Mucosa of descending colon (tissue), 3 donors: ENCODE results near the gene PDE9A. TPM values are rescaled to one million over a fixed set of nuclear protein-coding genes. Genes with fewer than 3 reads are reported as not detected.

Experiments used
- ATAC-seq: fragments of 200-7000 bp; cut with Tn5 transposase; one replicate; pipeline ENCODE4 v1.9.1; 2020; ENCODE audit warnings: mild to moderate bottlenecking, moderate library complexity
- DNase-seq, 3 donors: peaks; one replicate each; pipeline ENCODE4 v3.0.0-alpha.2; 2020
- H3K36me3 ChIP-seq: fragments of 200-600 bp; one replicate; pipeline ENCODE4 v1.8.0; 2021; ENCODE audit warnings: low read depth, mild to moderate bottlenecking
- H3K4me1 ChIP-seq: fragments of 200-600 bp; one replicate; pipeline ENCODE4 v1.8.0; 2021; ENCODE audit warnings: low read depth, mild to moderate bottlenecking
- H3K4me3 ChIP-seq: fragments of 200-600 bp; one replicate; pipeline ENCODE4 v1.8.0; 2021; ENCODE audit warnings: mild to moderate bottlenecking
- H3K9me3 ChIP-seq: fragments of 200-600 bp; one replicate; pipeline ENCODE4 v1.8.0; 2021; ENCODE audit warnings: mild to moderate bottlenecking
- CTCF ChIP-seq: fragments of 200-600 bp; IDR thresholded peaks from one replicate; pipeline ENCODE4 v1.8.0; 2022; ENCODE audit warnings: antibody characterized with exemption, mild to moderate bottlenecking
- intact Hi-C, 2 donors: fragments of 100-400 bp; cut with DNase I in 1 of 2; cut with micrococcal nuclease in 1 of 2; formaldehyde crosslinking; loops; one replicate each; pipeline versions ENCODE4 v1.11.0 to v1.11.1; 2022; cut with DNase I, micrococcal nuclease
- total RNA-seq, 3 donors: library from RNA; stranded (reverse); fragmentation: NEBNext Ultra II Directional in 2 of 3; extraction: Animal tissue kit (Norgen Biotek cat#: 25700) in 2 of 3; gene quantifications; one replicate each; pipeline versions ENCODE4 v1.2.1 to v1.2.4, GENCODE V29; 2021 to 2023
- donor health status: DM: no; HTN: no; CAD: no; lungs with moderate emphysema.
- donor health status: DM: no; HTN: no; CAD: no.
- donor health status: DM: no; HTN: yes; CAD: no.

PDE9A gene
- total RNA-seq, 3 donors from 2014 or later, result 98.4 to 200 (median 167) TPM

DNA sequence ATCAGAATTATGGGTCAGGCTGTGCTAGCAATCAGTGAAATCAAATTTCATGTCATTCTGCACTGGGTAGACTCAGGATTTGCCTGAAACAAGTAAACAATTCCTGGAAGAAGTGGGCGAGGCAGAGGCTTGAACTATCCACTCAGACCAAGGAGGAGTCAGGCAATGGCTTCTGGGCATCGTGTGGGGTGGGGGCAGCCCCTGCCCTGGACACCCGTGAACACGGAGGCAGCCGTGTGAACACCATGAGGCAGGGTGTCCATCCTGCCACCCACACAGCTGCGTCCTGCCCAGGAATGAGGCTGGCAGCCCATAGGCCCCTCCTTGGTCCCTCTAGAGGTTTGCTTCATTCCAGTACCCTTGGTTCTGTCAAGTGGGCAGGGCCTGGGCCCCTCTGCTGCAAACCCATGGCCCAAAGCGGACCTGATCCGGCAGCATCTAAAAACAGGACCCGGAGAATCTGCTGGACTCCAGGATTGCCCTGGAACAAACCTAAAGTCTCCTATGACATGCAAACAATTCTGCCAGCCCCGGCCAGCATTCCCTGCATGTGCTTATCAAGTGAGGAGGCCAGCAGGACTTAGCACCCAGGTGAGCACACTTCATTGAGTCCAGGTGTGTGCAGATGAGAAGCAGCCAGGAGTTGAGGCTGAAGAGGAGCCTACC lies 69.5 kb downstream of the PDE9A start:
- TF ChIP-seq CTCF, result no peak
- Histone ChIP-seq H3K4me3 (no peak overlapping the region), H3K9me3 (no peaks in the 10 kb centered on the region), H3K36me3 (no peaks in the 10 kb centered on the region), H3K4me1 (peaks cover 57% of the 10 kb centered on the region)
- ATAC-seq, result no peak
- intact Hi-C loops, result no loop called here
- peak in 2 of 3 donors; percentile 39 to 52 for DNase-seq

DNA sequence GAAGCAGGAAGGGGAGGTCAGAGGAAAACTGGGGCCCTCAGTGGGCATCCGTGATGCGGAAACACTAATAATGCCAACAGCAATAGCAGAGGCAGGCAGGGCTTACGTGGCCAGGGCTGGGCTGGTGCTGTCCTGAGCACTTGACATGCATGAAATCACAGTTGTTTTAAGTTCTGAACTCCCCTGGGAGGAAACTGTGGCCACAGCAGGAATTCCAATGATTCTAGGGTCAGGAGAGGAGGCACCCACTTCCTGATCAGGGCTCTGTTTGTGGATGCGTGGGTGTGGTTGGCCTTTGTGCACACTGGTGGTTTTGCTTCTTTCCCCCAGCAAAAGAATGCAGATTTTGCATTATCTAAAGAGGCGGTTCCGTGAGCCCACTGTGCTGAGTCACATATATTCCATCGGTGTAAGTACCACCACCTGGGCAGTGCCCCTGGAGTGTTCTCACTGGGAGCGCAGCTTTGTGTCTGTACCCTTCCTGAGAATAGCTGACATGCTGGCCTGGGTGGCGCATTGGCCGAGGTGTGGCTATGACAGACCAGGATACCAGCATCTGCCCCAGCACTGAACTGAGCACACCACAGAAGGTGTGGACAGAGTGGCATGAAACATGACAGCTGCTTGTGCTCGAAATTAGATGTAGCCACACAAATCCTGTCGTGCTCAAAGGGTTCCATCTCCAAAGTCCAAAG lies 71.0 kb downstream of the PDE9A start:
- Histone ChIP-seq H3K4me1 (peaks cover 52% of the 10 kb centered on the region), H3K9me3 (no peaks in the 10 kb centered on the region), H3K4me3 (no peak overlapping the region), H3K36me3 (no peaks in the 10 kb centered on the region)
- TF ChIP-seq CTCF, result no peak
- intact Hi-C loops, result no loop called here
- DNase-seq (peak; percentile 79 to 85 (median 81)), ATAC-seq (peak; percentile 73)

- DNase-seq, result no peak
- no peak for ATAC-seq
- Histone ChIP-seq H3K4me1 (peaks cover 52% of the 10 kb centered on the region), H3K4me3 (no peak overlapping the region), H3K36me3 (no peaks in the 10 kb centered on the region), H3K9me3 (no peaks in the 10 kb centered on the region)
- no peak for TF ChIP-seq CTCF
- intact Hi-C loops, result no loop called here
Measured at GRCh38 chr21:42725416-42725930, 72.1 kb downstream of the PDE9A start.

DNA sequence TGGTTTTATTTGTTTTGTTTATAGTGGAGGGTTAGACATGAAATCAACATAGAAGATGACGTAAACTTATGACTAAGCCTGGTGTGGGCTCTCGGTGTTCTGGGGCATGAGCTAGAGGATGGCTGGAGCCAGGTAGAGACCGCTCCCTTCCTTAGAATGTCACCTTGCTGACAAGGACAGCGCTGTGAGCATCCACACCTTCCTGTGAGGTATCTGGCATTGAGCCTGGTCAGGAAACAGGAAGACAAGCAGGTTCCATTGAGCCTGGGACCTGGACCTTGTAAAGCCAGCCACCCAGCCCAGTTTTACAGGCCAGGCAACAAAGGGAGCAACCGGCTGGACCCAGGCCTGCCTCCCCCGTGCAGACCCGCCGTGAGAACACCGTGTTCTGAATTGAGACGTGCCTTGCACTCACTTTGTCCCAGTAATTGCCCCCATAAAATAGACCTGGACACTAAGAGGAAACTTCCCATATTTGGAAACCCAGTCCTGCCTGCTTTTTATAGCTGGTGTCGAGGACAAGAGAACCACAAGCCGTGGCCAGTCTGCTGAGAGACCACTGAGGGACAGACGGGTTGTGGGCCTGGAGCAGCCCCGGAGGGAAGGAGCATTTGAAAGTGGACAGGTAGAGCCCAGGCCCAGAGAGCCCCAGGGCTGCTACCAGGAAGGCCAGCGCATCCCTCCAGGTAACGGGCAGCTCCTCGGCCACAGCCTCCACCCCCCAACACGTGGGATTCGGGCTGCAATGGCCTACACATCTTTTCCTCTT lies 78.0 kb downstream of the PDE9A start:
- intact Hi-C loops, result no loop called here
- Histone ChIP-seq H3K4me3 (no peak overlapping the region), H3K9me3 (no peaks in the 10 kb centered on the region), H3K4me1 (peaks cover 30% of the 10 kb centered on the region), H3K36me3 (no peaks in the 10 kb centered on the region)
- TF ChIP-seq CTCF, result no peak
- peak; percentile 91 for ATAC-seq
- peak; percentile 88 to 94 (median 90) for DNase-seq

DNA sequence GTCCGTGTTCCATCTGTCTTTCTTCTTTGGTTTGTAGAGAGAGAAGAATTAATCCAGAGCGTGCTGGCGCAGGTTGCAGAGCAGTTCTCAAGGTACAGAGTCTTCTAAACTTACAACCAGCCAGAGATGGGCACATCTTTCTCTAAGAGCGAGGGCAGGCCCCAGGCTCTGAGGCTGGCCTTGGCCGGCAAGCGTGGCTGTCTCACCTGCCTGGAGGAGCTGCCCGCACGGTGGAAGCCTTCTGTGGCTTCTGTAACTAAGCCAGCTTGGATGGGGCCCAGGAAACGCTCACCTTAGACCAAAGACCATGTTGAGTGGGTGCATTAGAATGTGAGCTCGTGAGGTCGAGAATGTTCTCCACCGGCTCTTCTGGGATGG lies 78.6 kb downstream of the PDE9A start:
- intact Hi-C loops, result no loop called here
- ATAC-seq (no peak), DNase-seq (no peak)
- no peaks in the 10 kb centered on the region for H3K9me3 ChIP-seq
- peaks cover 32% of the 10 kb centered on the region for H3K4me1 ChIP-seq
- no peaks in the 10 kb centered on the region for H3K36me3 ChIP-seq
- TF ChIP-seq CTCF, result no peak
- no peak overlapping the region for H3K4me3 ChIP-seq
